MM.1S (cell line): ENCODE results near the gene KCNMA1.

ENCODE experiments used
- EZH2phosphoT487 ChIP-seq: fragments of 300-600 bp; sonication (generic); IDR thresholded peaks from 2 replicates; pipeline ENCODE4 v1.6.1; 2018; ENCODE audit warnings: antibody characterized with exemption, low read length
- TF ChIP-seq, protein P1 (sequence below): fragments of 300-600 bp; sonication (generic); IDR thresholded peaks from 2 replicates; pipeline ENCODE4 v1.5.1; 2016; ENCODE audit warnings: antibody characterized with exemption, low read length, mixed read lengths

DNA sequence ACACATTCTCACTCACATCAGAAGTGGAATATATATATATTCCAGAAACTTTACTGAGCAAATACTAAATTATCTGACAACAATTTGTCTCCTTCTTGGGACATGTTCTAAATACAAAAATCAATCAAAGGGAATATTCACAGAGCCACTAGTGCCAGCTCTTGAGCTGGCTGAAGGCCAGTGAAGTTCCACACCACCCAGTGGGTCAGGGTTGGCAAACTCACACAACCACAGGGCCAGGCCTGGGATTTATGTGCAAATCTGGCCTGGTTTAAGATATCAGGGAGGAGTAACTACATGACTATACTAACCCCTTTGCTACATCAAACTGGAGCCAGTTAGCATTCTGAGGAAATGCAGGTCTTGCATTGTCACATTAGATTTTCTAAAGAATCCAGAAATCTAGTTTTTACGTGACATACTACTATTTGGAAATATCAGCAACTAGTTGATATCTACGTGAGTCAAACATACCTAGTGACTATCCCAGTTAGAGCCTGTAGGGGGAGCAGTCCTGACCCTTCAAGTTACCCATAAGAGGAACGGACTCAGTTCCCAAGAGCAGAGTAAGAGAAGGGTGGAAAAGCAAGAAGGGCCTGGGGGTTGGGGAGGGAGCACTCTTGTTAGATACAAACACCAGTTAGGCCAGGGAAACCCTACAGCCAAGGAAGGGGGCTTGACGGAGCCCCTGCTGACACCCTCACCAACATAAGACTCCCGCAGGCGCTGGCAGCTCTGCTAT is 600.4 kb downstream of the KCNMA1 start:
- TF ChIP-seq, protein P1, sequence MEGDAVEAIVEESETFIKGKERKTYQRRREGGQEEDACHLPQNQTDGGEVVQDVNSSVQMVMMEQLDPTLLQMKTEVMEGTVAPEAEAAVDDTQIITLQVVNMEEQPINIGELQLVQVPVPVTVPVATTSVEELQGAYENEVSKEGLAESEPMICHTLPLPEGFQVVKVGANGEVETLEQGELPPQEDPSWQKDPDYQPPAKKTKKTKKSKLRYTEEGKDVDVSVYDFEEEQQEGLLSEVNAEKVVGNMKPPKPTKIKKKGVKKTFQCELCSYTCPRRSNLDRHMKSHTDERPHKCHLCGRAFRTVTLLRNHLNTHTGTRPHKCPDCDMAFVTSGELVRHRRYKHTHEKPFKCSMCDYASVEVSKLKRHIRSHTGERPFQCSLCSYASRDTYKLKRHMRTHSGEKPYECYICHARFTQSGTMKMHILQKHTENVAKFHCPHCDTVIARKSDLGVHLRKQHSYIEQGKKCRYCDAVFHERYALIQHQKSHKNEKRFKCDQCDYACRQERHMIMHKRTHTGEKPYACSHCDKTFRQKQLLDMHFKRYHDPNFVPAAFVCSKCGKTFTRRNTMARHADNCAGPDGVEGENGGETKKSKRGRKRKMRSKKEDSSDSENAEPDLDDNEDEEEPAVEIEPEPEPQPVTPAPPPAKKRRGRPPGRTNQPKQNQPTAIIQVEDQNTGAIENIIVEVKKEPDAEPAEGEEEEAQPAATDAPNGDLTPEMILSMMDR = peak; percentile 50
- TF ChIP-seq EZH2phosphoT487 = no peak
